NCI-H1105 (cell line): ENCODE data around the gene TFB2M.

Experiments used
- DNase-seq: peaks from one replicate; lab custom pipeline; 2025; lab: John Stamatoyannopoulos, UW

TFB2M gene

DNA sequence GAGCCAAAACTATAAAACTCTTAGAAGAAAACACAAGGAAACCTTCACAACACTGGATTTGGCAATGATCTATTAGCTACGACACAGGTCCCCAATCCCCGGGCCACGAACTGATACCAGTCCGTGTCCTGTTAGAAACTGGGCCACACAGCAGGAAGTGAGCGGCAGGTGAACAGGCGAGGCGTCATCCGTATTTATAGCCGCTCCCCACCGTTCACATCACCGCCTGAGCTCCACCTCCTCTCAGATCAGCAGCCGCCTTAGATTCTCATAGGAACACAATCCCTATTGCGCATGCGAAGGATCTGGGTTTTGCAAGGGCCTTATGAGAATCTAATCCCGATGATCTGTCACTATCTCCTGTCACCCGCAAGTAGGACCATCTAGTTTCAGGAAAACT, 11.9 kb downstream of the TFB2M start:
- DNase-seq: no peak

DNA sequence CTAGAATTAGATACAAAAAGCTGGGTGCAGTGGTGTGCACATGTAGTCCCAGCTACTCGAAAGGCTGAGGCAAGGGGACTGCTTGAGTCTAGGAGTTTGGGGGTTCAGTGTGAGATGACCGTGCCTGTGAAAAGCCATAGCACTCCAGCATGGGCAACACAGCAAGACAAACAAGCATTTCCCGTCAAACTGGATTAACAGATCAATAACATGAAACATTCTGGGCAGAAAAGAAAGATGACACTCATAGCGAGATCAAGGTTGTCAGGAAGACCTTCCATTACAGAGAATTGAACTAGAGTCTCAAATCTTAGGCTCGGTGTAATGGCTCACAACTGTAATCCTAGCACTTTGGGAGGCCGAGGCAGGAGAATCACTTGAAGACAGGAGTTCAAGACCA, 14.0 kb downstream of the TFB2M start:
- DNase-seq: no peak

DNA sequence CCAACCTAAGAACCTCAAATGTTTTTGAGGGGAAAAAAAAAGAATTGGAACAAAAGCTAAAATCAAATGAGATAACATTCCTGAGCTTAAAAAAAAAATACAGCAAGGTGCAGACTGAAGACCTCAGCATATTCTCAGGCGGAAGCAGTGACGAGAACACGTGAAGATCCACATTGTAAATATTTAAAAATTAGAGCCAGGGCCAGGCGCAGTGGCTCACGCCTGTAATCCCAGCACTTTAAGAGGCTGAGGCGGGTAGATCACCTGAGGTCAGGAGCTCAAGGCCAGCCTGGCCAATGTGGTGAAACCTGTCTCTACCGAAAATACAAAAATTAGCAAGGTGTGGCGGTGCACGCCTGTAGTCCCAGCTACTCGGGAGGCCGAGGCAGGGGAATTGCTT, 15.7 kb downstream of the TFB2M start:
- DNase-seq: no peak

DNA sequence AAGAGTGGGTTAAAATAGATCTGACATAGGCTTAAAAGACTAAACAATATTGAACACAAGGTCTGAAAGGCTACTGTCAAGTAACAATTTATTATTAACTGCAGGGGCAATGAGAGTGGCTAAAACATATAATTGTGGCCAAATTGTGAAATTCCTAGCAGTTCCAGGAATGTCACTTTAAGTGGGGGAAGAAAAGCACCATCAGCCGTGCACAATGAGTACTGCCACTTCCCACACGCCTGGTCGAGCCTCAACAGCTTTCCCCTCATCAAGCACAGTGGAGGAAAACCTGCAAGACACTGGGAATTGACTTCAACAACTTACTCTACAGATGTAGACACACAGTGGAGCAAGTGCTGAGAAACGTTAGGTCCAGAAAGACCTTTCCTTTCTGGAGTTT, 16.4 kb downstream of the TFB2M start:
- DNase-seq: no peak

DNA sequence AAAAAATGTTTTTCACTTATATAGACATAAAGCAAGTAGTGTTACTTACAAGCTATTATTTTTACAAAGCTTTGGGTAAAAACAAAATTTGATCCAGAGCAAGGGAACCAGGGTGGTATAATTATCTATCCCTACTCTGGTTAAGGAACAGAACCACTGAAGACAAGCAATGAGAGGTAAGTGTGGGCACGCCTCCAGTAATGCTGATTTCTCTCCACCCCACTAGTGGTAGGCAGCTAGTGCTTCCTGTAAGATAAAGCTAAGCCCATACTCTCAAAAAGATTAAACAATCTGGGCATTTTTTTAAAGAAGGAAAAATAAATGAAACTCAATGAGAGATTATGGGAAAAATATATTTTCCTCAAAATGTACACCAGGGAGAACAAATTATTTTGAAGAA, 22.1 kb downstream of the TFB2M start:
- DNase-seq: no peak

DNA sequence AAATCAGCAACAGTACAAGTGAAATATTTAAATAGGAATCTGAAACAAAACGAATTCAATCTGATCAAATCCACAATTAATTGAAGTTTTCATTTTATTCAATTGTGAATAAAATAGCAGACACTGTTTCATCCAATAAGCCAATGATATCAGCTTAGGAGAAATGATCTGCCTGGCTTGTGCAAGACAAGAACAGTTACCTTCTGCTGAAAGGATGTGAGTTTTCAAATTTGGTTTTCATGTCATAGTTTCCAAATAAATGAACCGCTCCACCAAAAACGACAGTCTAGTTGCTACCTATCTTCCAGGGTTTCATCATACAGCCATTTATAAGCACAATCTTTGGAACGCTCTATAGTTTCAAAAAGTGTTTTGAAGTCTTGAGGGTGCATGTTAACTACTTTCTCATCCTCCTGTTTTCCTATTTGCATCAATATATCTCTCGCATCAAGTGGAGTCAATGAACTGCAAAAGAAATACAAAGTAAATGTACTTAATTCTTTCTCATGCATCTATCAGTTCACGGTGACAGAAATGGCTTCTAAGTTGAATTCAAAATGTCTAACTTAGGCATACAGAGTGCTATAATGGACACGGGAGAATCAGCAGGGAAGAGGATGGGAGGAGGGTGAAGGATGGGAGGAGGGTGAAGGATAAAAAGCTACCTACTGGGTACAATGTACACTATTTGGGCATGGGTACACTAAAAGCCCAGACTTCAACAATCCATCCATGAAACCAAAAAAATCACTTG, 25.1 kb downstream of the TFB2M start:
- DNase-seq: no peak

DNA sequence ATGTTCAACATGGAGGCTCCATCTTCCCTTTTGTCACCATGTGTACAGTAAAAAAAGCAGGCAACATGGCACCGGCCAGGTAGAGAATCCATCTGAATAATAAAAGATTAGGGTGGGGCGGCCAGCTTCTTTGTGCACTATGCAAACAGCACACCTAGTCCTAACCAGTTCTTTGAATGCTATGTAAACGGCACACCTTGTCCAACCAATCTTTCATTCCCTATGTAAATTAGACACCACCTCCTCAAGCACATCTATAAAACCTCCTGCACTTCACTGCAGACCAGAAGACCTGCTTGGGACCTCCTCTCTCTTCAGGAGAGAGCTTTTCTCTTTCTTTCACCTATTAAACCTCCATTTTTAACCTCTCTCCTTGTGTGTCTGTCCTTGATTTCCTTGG, 28.2 kb downstream of the TFB2M start:
- DNase-seq: no peak

DNA sequence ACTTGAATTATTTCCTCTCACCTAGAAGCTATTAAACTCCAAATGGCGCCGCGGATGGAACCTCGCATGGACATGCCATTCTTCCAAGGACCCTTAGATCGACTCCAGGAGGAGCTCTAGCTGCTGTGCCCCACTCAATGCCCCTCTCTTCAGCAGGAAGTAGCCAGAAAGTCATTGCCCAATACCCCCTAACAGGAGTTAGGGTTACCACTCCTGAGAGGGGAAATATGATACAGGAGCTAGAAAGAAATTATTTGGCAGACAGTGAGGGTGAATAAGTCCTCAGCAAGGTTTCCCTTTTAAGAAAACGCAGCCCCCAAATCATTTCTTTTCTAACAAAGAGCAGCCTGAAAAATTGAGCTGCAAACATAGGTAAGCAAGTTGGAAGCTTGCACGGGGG, 28.6 kb downstream of the TFB2M start:
- no peak for DNase-seq

DNA sequence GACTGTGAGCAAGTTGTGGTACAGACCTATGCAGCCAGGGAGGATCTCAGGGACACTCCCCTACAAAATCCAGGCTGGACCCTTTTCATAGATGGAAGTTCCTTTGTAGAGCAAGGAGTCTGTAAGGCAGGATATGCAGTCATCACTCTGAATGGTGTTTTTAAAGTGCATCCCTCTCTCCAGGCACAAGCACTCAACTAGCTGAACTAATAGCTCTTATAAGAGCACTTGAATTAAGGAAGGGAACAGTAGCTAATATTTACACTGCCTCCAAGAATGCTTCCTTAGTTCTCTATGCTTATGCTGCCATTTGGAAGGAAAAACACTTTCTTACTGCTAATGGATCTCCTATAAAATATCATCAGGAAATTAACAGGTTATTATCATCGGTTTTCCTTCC, 31.9 kb downstream of the TFB2M start:
- no peak for DNase-seq

DNA sequence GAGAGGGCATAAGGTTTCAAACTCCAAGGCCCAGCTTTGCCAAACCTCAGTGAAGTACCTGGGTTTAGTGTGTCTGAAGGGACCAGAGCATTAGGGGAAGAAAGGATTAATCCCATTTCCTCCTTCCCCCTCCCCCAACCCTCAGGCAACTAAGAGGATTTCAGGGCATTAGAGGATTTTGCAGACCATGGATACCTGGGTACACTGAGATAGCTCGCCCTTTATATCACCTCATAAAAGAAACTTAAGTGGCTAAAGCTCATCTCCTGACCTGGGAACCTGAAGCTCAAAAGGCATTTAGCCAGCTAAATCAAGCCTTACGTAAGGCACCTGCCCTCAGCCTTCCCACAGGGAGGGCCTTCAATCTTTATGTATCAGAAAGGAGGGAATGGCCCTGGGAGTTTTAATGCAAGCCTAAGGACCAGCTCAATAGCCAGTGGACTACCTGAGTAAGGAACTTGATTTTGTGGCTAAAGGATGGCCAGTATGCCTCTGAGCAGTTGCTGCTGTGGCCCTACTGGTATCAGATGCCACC, 32.6 kb downstream of the TFB2M start:
- no peak for DNase-seq

DNA sequence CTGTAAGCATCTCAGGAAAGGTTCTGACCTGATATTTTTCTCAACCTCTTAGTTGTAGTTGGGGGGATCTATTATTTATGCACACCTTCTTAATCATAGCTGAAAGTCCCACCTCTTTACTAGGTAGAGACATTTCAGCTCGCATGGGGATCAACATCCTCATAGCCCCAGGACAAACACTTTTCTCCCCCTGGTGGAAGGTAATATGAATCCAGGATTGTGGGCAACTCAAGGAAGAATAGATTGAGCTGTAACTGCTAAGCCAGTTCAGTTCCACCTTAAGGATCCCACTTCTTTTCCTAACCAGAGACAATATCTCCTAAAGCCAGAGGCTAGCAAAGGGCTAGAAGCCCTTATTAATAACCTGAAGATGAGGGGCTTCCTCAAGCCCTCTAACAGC, 33.5 kb downstream of the TFB2M start:
- no peak for DNase-seq

DNA sequence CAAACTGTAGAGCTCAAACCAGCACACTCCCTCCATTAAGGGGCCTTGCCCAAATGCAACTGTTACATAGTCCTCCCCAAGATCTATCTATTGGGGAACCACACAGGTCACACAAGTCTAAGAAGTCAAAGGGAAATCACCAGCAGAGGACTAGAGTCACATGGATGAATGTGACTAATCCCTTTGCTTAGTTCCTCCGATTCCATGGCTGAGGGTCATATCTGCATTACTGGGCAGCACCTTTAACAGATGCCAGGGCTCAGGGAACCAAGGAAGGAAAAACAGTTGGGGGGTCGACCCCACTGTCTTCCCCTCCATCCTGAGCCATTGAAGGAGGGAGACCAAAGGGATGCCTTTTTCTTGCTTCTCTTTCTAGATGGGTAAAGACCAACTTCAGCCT, 35.6 kb downstream of the TFB2M start:
- DNase-seq: no peak

DNA sequence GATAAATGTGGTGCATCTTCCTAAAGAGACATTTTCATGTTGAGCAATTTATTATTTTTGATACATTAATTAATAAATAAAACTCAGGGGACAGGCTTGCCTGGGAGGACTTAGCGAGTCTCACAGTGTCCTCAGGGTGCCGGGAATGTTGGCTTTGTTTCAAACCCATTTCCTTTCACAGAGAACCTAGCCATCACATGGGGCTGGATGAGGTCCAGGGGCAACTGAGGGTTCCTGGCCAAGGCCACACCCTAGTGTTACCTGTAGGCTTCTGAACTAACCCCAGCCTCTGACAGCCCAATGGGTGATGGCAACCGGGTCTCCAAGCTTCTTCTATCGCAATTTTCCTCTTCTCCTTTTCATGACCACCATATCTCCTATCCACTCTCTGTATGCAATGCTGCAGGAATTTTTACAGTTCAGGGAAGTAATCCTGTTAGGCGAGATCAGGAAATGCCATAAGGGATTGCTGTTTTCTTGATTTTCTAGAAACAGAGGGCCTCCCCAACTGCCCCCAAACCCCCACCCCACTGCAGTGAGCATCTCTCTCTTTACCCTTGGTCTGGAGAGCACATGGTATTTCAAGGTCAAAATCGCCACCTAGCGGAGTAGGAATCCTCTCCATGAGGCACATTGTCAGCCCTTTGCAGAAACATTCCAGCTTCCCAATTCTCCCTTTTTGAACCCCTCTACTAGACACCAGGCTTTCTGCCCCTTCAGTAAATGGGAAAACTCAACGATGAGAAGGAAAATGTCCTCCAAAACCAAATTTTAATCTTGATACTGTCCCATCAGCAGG, 36.9 kb downstream of the TFB2M start:
- no peak for DNase-seq

DNA sequence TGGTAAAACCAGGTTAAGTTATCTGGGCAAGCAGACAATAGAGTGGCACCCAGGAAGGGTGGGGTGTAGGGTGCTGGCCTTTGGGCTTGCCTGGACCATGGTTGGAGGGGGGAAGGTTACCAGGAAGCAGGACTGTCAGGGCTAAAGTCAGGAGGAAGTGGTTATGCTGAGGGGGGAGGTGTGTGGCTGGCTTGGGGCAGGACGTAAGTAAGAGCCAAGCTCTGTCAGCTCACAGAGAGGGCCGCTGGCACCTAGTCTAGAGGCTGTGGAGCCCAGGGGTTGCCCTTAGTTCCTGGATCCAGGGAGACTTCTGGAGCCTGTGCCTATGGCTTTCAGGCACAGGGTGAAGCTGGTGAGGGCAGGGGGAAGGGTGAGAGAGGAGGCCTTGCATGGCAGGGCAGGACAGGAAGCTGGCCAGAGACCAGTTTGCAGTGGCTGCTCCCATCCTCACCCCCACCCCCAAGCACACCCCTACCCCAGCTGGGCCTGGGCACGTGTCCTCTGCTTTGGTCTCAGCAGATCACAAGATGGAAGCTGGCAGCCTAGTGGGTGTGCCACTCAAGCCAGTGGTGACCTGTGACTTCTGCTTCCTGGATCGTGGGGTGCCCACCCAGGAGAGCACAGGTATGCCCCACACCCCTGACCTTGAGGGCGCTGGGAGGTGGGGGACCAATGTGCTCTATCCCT, 38.5 kb downstream of the TFB2M start:
- DNase-seq: no peak

DNA sequence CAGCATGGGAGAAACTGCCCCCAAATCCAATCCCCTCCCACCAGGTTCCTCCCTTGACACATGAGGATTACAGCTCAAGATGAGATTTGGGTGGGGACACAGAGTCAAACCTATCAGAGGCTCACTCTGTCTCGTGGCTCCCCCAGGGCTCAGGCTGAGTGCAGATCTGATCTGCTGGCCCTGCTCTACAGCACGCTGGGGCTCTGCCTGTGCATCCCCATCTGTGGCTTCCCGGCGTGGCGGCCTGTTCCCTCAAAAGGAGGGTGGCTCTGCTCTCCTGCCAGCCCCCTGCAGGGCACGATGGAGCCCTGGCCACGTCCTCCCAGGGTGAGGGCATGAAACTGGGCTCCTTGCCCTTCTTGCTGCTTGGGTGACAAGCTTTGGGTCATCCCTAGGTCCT, 39.1 kb downstream of the TFB2M start:
- DNase-seq: no peak

DNA sequence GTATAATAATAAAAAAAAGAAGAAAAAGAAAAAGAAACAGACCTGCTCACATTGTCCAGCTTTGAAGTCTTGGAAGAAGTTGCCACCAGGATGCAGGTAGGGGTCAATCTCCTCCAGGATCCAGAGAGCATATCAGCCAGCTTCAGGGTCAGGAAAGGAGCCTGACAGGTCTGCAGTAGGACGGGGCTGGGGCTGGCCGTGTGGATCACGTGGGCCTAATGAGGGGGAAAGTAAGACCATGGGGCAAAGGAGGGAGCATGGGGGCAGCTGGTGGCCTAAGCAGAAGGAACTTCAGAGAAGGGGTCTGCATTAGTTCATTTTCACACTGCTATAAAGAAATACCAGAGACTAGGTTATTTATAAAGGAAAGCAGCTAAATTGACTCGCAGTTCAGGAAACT, 39.7 kb downstream of the TFB2M start:
- DNase-seq: no peak

DNA sequence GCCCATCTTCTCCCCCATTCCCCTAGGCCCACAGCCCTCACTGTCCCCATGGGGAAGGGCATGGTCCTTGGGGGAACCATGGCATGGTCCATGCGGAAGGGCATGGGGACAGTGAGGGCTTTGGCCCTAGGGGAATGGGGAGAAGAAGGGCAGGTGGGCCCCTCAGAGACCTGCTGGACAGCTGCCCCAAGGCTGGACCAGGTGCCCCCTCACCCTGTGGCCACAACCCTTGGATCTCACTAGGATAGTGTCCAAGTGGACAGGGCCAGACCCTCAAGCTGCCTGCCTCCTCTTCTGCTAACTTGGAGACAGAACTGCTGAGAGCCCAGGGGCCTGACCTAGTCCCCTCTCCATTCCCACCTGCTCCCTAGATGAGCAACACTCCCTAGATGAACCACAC, 46.5 kb downstream of the TFB2M start:
- DNase-seq: no peak

DNA sequence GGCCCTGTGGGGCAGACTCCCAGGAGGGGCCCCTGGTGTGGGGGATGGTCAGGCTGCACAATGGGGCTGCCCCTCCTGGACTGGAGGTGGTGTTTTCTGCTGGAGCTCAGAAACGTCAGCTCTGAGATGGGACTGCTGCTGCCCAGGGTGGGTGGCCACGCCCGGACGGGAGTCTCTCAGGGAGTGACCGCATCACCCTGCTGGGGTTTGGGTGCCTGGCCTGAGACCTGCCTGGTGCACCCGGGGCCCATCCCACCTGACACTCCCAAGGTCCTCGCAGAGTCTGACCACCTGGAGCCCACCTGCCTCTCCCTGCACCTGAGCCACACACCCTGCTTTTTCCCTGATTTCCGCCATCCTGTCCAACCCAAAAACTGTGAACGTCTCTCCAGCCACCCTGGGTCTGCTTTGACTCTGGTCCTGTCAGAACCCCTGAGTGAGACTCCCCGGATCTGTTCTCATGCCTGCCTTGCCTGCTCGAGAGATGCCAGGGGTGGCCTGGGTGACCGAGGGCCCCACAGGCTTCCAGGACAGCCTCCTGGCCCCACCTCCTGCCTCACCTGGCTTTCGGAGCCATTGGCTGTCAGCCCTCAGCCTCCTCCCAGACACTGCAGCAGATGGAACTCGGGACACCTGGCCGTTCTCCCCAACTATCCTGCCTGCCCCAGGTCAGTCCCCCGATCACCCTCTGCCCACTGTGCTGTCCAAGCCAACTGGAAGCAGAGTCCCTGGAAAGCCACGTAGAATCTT, 47.4 kb downstream of the TFB2M start:
- no peak for DNase-seq

DNA sequence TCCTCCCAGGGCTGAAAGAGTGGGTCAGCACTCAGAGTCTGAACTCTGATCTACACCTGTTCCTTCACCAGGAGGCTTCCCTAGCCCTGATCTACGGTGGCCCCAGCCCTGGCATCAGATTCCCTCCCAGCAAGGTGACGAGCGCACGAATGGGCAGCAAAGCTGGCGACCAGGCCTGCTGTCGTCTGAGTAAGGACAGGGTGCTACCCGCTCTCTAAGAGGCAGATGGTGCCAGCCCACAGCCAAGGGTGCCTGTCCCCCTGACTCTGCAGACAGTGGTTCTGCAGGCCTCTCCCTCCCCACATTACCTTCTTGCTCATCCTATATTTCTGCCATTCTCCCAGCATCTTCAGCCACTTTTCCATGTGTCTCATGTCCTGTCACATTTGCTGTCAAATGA, 48.7 kb downstream of the TFB2M start:
- DNase-seq: no peak

DNA sequence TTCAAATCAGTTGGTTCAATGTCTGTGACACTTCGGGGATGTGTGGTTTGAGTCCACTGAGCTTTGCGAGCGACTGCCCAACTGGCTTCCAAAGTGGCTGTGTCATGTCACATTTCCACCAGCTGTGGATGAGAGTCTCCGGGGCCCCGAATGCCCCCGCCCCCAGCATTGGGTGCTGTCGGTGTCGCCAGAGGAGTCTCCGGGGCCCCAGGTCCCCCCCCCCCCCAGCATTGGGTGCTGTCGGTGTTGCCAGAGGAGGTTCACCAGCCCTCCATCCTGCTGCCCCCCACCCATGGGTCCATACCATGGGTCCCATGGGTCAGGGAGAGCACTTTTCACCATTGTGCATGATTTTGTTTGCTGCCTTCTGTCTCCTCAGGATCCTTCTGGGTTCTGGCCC, 49.9 kb downstream of the TFB2M start:
- DNase-seq: no peak

DNA sequence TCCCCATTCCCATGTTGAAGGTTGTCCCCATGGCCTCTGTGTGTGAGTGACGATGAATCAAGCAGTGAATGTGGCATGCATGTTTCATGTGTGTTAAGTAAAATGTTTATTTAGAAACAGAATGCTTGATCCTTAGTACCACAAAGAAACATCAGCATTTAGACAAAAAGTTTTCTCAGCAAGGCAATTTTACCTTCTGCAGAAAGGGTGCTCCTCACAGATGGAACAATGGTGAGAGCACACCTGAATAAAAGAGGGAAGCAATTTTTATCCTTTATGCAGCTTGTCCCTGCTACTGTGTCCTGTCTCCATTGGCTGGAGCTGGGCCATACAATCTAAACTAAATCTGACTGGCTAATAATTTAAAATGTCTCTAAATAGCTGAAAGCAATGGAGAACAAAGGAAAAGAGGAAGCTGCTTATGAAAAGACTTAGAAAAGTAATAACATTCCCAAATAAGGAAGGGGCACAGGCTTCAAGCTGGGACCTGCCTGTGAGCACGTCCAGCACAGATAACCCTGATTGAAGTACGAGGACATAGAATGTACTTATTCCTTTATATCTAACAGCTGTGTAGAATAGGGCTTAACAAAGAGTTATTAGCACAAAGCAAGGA, 50.6 kb downstream of the TFB2M start:
- no peak for DNase-seq
